Glutamatergic neuron (in vitro differentiated cells): ENCODE measurements around the gene MYO15B. TPM values are rescaled to one million over a fixed set of nuclear protein-coding genes. Genes with fewer than 3 reads are reported as not detected.

Experiments used
- DNase-seq: peaks from one replicate; pipeline ENCODE4 v3.0.0; 2022
- H3K27ac Mint-ChIP-seq: one replicate; pipeline ENCODE4 v1.8.0; 2020; ENCODE audit warnings: mild to moderate bottlenecking, mixed read lengths, inconsistent platforms; ENCODE audit not compliant: unreplicated experiment
- H3K27me3 Mint-ChIP-seq: one replicate; pipeline ENCODE4 v1.8.0; 2020; ENCODE audit warnings: mild to moderate bottlenecking, moderate library complexity, mixed read lengths, inconsistent platforms; ENCODE audit not compliant: unreplicated experiment
- H3K36me3 Mint-ChIP-seq: one replicate; pipeline ENCODE4 v1.8.0; 2020; ENCODE audit warnings: mild to moderate bottlenecking, mixed read lengths, inconsistent platforms; ENCODE audit not compliant: unreplicated experiment
- H3K4me1 Mint-ChIP-seq: one replicate; pipeline ENCODE4 v1.8.0; 2020; ENCODE audit warnings: mild to moderate bottlenecking, low read depth, mixed read lengths, inconsistent platforms; ENCODE audit not compliant: unreplicated experiment
- H3K4me3 Mint-ChIP-seq: one replicate; pipeline ENCODE4 v1.8.0; 2020; ENCODE audit warnings: mild to moderate bottlenecking, mixed read lengths, inconsistent platforms; ENCODE audit not compliant: unreplicated experiment
- H3K9me3 Mint-ChIP-seq: one replicate; pipeline ENCODE4 v1.8.0; 2020; ENCODE audit warnings: mild to moderate bottlenecking, moderate library complexity, mixed read lengths, inconsistent platforms; ENCODE audit not compliant: unreplicated experiment
- CTCF ChIP-seq: fragments of 200-600 bp; sonication (generic); IDR thresholded peaks from one replicate; pipeline ENCODE4 v1.5.0; 2021; ENCODE audit not compliant: partially characterized antibody, unreplicated experiment
- total RNA-seq: library from RNA; stranded (reverse); fragmentation: NEBNext Ultra II Directional; extraction: Animal tissue kit (Norgen Biotek cat#: 25700); gene quantifications from one replicate; pipeline ENCODE4 v1.2.1, GENCODE V29; 2021; ENCODE audit not compliant: unreplicated experiment

Gene MYO15B
- total RNA-seq, 1 donor from 2014 or later = 82.6 TPM

- Mint-ChIP-seq H3K27me3 (peaks cover 3% of the 10 kb centered on the region), H3K27ac (no peak overlapping the region), H3K36me3 (no peaks in the 10 kb centered on the region), H3K9me3 (no peaks in the 10 kb centered on the region), H3K4me3 (no peak overlapping the region), H3K4me1 (no peaks in the 10 kb centered on the region)
- TF ChIP-seq CTCF = no peak
- DNase-seq = no peak
These were observed 15.8 kb upstream of the MYO15B start for GRCh38 chr17:75571885-75572215.

GRCh38 chr17:75572713-75573539 lies 14.7 kb upstream of the MYO15B start:
- no peak for TF ChIP-seq CTCF
- Mint-ChIP-seq H3K9me3 (no peaks in the 10 kb centered on the region), H3K4me3 (no peak overlapping the region), H3K27me3 (peaks cover 3% of the 10 kb centered on the region), H3K4me1 (no peaks in the 10 kb centered on the region), H3K27ac (no peak overlapping the region), H3K36me3 (no peaks in the 10 kb centered on the region)
- no peak for DNase-seq

DNA sequence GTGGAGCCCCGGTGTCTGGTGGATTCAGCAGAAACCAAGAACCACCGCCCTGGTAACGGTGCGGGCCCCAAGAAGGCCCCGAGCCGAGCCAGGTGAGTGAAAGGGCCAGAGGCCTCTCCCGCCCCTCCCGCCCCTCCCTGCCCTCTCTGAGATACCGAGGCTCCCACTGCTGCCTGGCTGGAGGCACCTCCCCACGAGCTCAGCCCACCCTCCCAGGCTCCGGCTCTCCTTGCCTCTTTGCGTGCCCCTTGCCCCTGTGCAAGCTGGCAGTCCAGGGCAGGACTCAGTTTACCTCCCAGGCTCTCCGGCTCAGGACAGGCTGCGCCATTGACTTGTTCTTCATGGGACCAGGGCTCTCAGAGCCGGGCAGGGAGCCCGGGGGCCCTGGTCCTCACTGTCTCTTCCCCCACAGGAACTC lies 14.1 kb upstream of the MYO15B start:
- no peaks in the 10 kb centered on the region for H3K4me1 Mint-ChIP-seq
- no peak overlapping the region for H3K27ac Mint-ChIP-seq
- H3K9me3 Mint-ChIP-seq = no peaks in the 10 kb centered on the region
- H3K36me3 Mint-ChIP-seq = no peaks in the 10 kb centered on the region
- no peak for DNase-seq
- no peak for TF ChIP-seq CTCF
- H3K27me3 Mint-ChIP-seq = peaks cover 3% of the 10 kb centered on the region
- no peak overlapping the region for H3K4me3 Mint-ChIP-seq

DNA sequence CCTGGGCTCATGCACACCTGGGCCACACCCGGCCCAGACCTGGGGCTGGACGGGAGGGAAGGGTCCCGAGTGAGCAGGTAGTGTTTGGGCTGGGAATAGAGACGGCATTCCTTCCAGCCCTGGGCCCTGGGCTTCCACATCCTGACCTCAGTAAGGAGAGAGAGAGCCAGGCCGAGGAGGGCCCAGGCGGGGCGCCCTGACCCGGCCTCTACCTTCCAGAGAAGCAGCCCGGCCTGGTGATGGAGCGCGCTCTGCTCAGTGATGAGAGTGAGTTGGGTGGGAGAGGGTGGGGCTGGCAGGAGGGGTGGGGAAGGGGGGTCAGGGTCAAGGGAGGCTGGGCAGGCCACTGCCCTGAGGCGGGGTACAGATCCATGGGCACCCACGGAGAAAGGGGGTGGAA lies 13.6 kb upstream of the MYO15B start:
- DNase-seq = no peak
- Mint-ChIP-seq H3K27me3 (peaks cover 3% of the 10 kb centered on the region), H3K27ac (no peak overlapping the region), H3K9me3 (no peaks in the 10 kb centered on the region), H3K4me1 (peaks cover 2% of the 10 kb centered on the region), H3K36me3 (no peaks in the 10 kb centered on the region), H3K4me3 (no peak overlapping the region)
- no peak for TF ChIP-seq CTCF

DNA sequence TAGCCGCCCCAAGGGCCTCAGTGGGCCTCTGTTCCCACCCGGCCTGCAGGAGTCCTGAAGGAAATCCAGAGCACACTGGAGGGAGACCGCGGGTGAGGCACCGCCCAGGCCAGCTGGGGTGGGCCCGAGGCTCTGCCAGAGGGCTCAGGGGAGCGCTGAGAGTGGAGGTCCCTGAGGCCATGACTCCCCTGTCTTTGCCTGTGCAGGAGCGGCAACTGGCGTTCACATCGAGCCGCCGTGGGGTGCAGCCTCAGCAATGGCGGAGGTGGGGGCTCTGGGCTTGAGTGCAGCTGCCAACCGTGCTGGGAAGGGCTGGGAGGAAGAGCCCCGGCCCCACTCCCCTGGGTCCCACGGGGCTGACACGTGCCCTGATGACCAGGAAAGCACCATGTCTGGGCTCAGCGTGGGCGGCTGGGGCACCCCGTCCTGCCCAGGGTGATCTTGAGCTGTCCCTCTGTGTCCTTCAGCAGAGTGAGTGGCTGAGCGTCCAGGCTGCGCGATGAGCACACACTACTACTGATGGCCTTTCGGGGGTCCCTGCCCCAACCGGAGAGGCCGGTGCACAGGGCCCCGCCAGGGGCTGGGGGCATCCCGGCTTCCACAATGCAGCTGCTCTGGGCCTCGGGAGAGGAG lies 13.1 kb upstream of the MYO15B start:
- no peaks in the 10 kb centered on the region for H3K36me3 Mint-ChIP-seq
- no peak for DNase-seq
- no peaks in the 10 kb centered on the region for H3K9me3 Mint-ChIP-seq
- H3K4me1 Mint-ChIP-seq = peaks cover 2% of the 10 kb centered on the region
- H3K4me3 Mint-ChIP-seq = no peak overlapping the region
- peaks cover 3% of the 10 kb centered on the region for H3K27me3 Mint-ChIP-seq
- no peak for TF ChIP-seq CTCF
- H3K27ac Mint-ChIP-seq = no peak overlapping the region
